SU-DHL-6 (cell line): ENCODE results near the gene PPP2R2C.

Experiments
- EZH2phosphoT487 ChIP-seq: fragments of 200-600 bp; sonication (generic), shearing (Covaris generic); conservative IDR thresholded peaks from 2 replicates; pipeline ENCODE4 v1.6.1; 2018; ENCODE audit warnings: mild to moderate bottlenecking, antibody characterized with exemption, low read length, moderate library complexity, mixed read lengths
- TF ChIP-seq, protein P1 (sequence below): fragments of 200-600 bp; sonication (generic); IDR thresholded peaks from one replicate; pipeline ENCODE4 v1.5.1; 2017; ENCODE audit warnings: antibody characterized with exemption, mild to moderate bottlenecking, low read length, moderate library complexity; ENCODE audit not compliant: insufficient read depth, poor library complexity, severe bottlenecking

DNA sequence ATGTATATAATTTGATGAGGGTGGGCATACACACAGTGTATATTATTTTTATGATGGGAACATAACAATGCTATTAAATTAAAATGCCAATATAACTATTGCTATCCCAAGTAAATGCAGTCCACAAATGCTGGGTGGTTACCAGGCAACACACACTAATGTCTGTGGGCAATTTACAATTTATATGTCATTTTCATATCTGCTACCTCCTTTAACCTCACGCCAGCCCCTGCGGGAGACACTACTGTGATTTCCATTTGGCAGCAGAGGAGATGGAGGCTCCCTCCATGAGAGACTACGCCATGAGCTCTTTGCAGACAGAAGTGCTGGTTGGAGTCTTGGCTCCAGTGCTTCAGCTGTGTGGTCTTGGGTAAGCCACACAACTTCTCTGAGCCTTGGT is 87.9 kb downstream of the PPP2R2C start:
- no peak for TF ChIP-seq EZH2phosphoT487
- TF ChIP-seq, protein P1, sequence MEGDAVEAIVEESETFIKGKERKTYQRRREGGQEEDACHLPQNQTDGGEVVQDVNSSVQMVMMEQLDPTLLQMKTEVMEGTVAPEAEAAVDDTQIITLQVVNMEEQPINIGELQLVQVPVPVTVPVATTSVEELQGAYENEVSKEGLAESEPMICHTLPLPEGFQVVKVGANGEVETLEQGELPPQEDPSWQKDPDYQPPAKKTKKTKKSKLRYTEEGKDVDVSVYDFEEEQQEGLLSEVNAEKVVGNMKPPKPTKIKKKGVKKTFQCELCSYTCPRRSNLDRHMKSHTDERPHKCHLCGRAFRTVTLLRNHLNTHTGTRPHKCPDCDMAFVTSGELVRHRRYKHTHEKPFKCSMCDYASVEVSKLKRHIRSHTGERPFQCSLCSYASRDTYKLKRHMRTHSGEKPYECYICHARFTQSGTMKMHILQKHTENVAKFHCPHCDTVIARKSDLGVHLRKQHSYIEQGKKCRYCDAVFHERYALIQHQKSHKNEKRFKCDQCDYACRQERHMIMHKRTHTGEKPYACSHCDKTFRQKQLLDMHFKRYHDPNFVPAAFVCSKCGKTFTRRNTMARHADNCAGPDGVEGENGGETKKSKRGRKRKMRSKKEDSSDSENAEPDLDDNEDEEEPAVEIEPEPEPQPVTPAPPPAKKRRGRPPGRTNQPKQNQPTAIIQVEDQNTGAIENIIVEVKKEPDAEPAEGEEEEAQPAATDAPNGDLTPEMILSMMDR = no peak
